Posterior cingulate gyrus (tissue), 11 donors: ENCODE measurements around the gene SNX27.
"Not testable (repeated sequence)": the region's sequence is repeated elsewhere in the genome, so short reads cannot be mapped to it uniquely, and the experiment has no call there.

Experiments used
- DNase-seq, 10 donors: peaks; one replicate each; pipeline versions ENCODE4 v3.0.0 to v3.0.0-alpha.2; 2020 to 2021; ENCODE audit warnings: mixed read lengths in 3 of 10
- intact Hi-C: fragments of 100-400 bp; cut with DNase I; formaldehyde crosslinking; loops from one replicate; pipeline ENCODE4 v1.15.1; 2023

The SNX27 gene

DNA sequence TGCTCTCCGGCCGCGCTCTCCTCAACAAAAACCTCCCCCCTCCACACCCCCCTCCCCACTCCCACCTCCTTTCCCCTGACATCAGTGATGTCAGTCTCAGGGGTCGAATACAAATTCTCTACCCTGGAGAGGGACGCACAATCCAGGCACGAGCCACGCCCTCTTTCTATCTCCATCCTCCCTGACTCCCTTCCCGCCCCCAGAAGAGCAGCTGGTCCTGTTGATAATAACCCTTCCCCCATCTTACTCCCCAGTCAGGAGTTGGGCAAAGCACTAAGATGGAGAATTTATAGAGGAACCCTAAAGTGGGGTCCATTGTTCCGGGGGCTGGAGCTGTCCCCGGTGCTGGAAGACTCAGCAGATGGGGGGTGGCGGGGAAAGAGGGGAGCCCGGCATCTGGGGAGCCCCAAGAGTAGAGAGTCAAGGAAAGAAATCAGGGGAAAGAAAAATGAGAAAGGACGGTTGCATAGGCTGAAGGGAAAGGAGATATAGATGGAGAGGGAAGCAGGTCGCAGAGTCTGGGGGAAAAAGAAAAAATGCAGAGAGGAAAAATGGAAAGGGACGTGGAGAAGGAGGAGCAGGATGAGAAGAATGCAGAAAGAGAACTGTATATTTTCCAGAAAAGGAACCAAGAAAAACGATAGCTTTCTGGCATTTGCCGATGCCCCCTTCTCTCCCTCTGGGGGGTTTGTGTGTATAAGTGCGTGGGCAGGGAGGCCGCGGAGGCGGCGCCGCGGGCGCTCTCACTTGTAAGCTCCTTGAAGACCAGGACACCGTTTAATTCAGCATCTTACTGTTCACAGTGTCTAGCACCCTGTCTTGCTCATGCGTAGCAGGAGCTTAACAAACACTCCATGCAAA lies 105.2 kb downstream of the SNX27 start, which contains the start of gene CELF3:
TSS of gene CELF3 (minus strand) at position 33 of the 861 bp plus-strand sequence. CDS start 783 bp downstream, outside the sequence.
- intact Hi-C loops, result no loop called here
- DNase-seq, result peak; percentile 41 to 95 (median 74)

DNA sequence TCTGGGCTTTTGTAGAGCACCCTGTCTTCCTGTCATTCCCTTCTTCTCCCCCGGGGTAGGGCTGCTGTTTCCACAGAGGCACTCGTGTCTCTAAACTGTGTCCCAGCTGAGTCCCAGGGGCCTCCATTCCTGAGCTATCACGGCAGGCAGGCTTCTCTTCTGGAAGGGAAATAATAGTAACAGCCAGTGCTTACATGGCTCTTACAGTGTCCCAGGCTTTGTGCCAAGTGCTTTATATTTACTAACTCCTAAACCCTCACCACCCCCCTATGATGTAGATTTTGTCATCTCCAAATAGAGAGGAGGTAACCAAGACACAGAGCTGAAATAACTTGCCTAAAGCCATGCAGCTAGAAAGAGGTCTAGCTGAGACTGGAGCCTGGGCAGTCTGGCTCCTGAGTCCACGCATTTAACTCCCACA lies 106.2 kb downstream of the SNX27 start:
- peak in 1 of 10 donors; percentile 60 for DNase-seq
- intact Hi-C loops, result no loop called here

DNA sequence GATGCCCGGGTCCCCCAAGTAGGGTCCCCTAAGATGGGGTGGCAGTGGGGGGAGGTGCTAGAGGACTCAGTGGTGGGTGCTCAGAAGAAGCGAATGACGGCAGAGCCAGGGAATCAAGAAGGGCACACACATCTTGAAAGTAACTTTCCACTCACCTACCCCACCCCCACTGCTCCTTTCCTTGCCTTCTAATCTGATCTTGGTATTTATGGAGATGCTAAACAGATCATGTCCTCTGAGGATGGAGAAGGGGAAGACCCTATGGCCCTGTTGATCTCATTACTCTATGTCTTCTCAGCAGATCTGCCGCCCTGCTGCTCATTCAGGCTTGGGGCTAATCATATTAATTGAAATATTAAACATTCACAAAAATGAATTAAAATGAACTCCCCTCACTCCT lies 106.8 kb downstream of the SNX27 start:
- DNase-seq, result peak in 1 of 10 donors; percentile 35
- intact Hi-C loops, result no loop called here

DNA sequence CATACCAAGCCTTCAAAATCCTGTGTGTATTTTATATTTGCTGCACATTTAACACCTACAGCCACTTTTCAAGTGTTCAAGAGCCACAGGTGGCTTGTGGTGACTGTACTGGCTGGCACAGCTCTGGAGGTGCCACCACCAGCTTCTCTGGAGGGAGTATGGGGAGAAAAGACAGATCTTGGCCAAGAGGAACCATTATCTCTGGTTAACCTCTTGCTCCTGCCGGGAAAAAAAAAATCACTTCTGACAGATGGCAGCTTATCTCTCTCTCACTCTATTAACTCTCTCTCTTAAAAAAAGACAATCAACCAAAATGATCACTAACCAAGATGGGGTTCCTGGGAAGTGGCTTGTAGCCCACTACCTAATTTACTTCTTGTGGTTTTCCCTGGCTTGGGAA lies 108.3 kb downstream of the SNX27 start:
- DNase-seq, result no peak
- intact Hi-C loops, result no loop called here

DNA sequence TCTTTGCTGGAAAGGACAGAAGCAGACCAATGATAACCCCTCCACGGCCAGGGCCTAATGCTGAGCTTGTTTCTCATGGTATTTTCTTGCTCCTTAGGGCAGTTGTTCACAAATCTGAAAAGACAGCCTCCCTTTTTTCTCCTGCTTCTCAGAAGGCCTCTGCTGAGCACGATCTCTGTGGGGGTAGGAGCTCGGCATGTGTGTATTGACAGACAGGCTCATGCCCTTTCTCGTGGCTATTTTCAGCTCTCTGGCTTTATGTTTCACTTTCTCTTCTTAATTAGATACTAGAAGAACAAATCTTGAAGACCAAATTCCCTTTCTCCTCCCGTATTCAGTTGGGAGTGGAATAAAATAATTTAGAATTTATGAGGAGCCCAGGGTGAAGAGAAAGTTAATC lies 108.7 kb downstream of the SNX27 start:
- DNase-seq, result peak in 1 of 10 donors; percentile 17
- intact Hi-C loops, result no loop called here

DNA sequence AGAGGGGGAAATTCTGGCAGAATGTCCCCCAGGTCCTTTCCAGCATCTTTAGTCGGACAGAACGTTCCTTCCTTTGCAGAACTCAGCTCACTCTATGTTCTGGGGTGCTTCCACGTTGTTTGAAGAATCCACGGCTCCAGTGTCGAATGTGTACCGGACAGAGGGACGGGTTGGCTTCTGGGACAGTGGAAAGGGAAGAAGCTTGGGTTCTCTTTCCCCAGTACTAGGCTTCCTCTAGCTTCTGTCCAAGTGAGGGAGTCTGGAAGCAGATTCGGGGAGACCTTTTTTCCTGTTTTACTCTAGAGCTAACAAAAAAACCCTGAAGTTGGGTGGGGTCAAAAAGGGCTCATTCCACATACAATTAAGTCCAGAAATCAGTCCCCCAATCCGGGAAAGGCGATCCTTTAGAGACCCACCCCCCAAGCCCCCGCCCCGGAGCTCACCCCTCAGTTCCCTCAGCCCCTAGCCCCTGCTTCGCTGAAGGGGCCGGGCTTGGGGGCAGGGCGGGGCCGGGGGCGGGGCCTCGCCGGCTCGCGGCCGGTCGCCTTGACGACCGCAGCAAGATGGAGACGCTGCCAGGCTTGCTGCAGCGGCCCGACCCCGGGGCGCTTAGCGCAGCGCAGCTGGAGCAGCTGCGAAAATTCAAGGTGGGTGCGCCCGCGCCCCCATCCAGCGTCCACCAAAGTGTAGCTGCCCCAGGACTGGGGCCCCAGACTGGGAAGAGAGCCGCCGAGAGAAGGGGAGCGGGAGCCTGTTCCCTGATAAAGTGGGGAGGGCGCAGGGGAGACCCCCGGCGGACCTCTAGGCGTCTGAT lies 109.3 kb downstream of the SNX27 start, which contains the start of gene RIIAD1:
TSS of gene RIIAD1 (plus strand) at position 549 of the 814 bp plus-strand sequence. CDS start at position 564, 15 bp downstream.
- intact Hi-C loops, result no loop called here
- peak in 1 of 10 donors; percentile 85 for DNase-seq

DNA sequence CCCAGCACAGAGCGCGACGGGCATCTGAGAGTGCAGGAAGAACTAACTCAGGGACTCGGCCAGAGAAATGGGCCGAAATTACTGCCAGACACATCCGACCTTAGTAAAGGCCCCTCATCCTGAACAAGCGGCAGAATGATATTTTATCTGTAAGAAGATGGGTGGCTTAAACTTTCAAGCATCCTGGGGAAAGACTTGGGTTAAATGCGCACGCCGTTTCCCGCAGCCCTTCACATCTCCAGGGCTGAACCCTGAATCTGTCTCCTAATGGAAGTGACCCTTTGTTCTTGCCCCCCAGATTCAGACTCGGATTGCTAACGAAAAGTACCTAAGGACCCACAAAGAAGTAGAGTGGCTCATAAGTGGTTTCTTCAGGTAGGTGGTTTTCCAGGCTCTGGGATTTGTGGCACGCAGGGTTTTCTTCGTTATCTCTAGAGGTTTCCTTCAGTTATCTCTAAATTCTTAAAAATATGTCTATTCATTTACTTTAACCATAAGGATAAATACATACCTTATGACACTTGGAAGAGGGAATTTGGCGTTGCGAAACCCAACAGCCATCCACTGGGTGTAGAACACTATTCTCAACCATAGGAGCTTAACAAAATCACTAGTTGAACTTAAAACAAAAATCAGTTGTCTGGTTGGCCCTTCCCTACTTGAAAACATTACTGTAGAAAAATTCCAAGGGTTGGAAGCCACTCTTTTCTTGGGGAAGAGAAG lies 110.1 kb downstream of the SNX27 start:
- no peak for DNase-seq
- intact Hi-C loops, result no loop called here

DNA sequence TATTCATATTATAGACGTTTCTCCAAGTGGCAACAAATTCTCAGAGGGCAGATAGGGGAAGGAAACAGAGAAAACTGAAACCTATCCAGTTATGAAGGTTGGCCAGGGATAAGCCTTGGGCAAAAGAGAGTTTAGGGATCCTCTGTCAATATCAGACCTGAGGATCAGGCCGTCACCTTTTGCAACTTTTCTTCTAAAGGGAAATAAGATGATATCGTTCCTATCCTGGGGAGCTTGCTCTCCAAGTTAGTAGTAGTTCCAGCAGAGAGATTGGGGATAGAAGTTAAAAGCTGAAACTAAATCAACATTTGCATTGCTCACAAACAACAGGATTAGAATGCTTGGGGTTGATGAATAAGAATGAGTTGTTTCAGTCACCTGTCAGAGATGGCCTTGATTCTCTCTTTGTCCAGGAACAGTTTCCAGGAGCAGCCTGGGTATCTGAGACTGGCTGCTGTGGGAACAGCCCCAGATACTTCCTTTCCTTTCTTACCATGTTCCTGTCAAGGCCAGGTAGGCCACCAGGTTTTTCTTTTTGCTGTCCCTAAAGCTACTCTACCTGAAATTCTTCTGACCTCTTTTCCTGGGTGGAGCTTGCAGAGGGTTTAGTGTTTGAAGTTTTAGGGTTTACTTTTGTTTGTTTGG lies 112.0 kb downstream of the SNX27 start:
- DNase-seq, result no peak
- intact Hi-C loops, result no loop called here

DNA sequence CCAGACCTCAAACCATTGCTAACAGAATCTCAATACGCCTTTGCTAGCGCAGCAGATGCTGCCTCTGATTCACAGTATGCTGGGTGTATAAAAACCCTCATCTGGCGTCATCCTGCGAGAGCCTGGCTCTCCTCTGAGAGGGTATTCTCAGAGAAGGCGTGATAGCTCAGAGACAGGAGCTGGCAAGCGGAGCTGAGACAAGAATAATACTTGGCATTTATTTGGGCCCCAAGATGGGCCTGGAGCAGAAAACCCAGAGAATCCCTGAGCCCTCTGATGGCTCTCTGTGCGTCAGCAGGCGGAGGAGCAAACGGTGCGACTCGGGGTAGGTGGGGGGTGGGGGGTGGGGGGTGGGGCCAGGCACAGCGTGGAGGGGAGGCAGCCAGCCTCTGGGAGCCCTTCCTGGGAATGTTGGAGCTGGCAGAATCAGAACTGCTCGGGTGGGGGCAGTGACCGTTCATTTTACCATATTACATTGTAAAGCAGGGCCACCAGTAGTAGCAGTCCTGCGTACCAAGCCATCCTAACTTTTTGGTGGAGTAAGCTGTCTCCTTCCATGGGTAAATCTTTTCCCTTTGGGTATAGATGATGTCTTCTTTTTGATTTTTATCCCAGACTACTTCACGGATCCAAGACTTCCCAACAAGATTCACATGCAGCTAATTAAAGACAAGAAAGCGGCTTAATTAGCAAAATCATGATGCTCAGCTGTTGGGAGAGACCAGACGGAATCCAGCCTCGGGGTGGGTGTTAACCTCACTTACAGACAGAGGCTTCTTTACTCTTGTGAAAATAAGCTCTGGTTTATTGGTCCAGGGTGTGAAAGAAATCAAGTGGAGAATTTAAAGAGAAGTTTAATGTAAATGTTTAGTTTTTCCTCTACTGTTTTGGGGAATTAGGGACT lies 116.6 kb downstream of the SNX27 start:
- intact Hi-C loops, result no loop called here
- peak; percentile 37 to 94 (median 60) for DNase-seq

DNA sequence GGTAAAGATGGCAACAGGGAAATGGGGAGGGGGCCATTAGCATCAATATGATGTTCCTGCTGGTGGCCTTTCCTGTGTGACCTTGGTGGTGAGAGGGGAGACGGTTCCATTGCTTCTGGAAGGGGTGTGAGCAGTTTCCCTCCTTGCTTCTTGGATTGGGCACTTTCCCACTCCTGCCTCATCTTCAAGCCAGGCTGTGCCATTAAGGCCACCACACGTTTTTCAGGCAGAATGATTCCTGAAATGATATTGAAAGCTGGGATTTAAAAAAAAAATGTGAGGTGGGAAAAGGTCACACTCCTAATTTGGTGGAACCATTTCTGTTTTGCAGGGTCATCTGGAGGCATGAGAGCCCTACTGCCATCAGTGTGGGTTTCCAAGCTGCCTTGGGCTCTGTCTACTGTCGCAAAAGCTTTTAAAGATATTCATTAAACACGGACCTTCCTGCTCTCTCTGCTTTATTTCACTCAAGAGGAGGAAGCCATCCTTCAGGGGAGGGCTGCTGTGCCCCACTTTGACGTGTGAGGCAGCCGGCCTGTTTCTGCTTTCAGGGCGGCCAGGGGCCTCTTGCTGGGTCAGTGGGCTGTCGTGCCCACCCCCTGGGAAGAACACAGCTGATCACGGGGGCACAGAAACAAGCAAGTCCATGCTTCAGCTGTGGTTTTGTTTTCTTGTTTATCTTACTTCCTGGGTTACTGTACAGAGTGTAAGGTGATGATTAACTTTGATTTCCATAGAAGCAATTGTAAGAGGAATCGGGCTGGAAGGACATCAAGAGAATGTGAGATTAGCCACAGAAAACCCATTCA lies 117.5 kb downstream of the SNX27 start:
- peak in 1 of 10 donors; percentile 43 for DNase-seq
- intact Hi-C loops, result no loop called here

DNA sequence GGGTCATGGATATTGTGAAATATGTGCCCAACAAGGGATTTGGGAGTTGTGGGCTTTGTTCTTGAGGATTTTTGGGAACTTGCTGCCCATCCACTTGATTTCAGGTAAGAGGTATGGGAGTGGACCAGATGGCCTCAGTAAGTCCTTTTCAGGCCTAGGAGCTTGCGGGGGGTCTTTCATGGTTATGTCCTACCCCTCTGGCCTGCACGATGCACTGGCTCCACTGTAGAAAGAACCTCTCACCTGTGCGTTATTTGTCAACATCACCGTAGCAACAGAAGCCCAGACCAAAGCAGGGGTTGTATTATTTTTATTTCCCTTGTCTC lies 118.1 kb downstream of the SNX27 start:
- no peak for DNase-seq
- intact Hi-C loops, result no loop called here

DNA sequence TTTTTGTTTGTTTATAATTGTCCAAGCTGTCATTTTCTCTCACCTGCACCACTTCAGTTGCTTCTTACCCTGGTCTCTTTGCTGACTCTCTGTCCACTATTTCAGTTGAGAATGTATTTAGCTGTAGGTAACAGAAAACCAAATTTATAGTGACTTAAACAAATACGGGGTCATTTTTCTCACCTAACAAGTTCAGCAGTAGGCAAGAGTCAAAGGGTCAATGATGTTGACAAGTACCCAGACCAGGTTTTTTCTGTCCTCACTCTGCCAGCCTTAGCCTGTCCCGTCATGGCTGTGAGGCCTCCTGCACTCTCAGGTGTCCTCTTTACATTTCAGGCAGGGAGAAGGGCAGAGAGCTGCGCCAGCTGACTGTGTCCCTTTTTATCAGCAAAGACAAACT lies 121.3 kb downstream of the SNX27 start:
- intact Hi-C loops, result no loop called here

DNA sequence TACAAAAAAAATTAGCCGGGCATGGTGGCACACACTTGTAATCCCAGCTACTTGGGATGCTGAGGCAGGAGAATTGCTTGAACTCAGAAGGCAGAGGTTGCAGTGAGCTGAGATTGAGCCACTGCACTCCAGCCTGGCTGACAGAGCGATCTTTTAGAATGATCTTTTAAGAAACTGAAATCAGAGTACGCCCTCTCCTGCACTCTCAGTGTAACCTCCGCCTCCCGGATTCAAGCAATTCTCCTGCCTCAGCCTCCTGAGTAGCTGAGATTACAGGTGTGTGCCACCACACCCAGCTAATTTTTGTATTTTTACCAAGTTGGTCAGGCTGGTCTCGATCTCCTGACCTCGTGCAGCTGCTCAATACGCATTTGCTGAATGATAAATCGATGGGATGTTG lies 122.1 kb downstream of the SNX27 start:
- DNase-seq, intact Hi-C loops: not testable (repeated sequence)

More for the DNA sequence above, 121.3 kb downstream of the SNX27 start:
- DNase-seq, result no peak

DNA sequence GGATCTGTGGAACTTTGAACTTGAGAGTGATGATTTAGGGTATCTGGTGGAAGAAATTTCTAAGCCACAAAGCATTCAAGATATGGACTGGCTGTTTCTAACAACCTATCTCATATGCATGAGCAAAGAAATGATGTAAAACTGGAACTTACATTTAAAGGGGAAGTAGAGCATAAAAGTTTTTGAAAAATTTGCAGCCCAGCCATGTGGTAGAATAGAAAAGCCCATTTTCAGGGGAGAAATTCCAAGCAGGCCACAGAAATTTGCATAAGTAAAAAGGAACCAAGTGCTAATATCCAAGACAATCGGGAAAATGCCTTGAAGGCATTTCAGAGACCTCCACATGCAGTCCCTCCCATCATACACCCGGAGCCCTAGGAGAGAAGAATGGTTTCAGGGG lies 125.2 kb downstream of the SNX27 start:
- DNase-seq, result no peak
- intact Hi-C loops, result loop anchor here (5.0 kb wide), 3 partner anchors 145 to 295 kb away; no protein-coding TSS in a partner anchor

DNA sequence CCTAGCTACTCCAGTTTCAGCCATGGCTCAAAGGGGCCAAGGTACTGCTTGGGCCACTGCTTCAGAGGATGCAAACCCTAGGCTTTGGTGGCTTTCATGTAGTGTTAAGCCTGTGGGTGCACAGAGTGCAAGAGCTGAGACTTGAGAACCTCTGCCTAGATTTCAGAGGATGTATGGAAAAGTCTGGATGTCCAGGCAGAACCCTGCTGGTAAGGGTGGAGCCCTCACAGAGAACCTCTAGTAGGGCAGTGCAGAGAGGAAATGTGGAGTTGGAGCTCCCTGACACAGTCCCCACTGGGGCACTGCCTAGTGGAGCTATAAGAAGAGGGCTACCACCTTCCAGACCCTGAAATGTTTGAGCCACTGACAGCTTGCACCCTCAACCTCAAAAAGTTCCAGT lies 125.6 kb downstream of the SNX27 start:
- intact Hi-C loops, result loop anchor here (5.0 kb wide), 3 partner anchors 145 to 295 kb away; no protein-coding TSS in a partner anchor
- no peak for DNase-seq

DNA sequence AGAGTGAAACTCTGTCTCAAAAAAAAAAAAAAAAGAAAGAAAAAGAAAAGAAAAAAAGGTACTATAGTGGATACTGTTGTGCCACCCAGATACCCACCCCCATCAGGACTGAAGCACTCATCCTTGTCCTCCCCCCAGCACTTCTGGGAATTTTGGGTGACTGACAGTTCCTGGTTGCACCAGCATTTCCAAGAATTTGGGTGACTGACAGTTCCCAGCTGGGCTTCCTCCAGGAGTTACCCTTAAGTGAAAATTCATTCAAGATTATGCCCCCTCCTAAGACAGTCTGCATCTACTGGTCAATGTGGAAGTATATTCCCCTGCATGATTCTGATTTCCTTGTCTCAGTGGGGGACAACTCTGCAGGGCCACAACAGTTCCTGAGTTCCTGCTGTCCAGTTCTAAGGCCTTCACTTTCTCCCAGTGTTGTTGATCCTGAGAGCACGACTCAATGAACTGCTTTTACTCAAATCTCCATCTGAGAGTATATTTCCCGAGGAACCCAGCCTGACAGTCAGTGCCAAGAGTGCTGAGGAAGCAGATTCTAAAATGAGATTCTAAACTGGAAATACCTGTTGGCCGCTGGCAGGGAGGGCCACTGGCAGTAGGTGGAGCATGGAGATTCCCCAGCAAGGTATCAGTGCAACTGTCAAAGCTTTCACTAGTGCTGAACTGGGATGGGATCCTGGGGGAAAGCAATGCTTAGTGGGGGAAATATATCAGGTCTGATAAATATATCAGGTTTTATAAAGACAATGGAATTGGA lies 127.9 kb downstream of the SNX27 start:
- intact Hi-C loops, result loop anchor here (5.0 kb wide), 3 partner anchors 147 to 297 kb away; no protein-coding TSS in a partner anchor
- DNase-seq, result no peak

DNA sequence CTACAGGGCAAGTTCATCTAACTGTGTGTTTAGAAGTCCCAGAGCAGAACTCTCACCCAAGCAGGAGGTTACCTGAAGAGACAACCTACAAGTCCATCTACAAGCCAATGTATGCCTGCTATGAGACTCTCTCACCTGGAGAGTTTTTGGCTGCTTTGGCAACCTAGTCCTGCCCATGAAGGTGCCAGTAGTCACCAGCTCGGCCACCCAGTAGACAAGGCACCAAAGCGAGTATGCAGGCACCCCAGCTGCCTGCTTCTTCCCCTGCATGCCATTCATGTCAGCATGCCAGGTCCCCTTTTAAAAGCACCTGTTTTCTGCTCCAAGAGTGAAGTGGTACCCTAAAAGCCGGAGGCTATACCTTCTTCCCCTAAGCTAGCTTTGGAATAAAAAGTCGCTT lies 129.7 kb downstream of the SNX27 start:
- intact Hi-C loops, result no loop called here

More for the DNA sequence above, 129.7 kb downstream of the SNX27 start:
- peak in 1 of 10 donors; percentile 20 for DNase-seq
